IPS DF 4.7 (cell line): ENCODE data around the gene HLA-DQA1.
"Not testable (repeated sequence)": the region's sequence is repeated elsewhere in the genome, so short reads cannot be mapped to it uniquely, and the experiment has no call there.

Source experiments
- DNase-seq: peaks from one replicate; pipeline ENCODE4 v3.0.0-alpha.2; 2013; ENCODE audit warnings: low spot score; ENCODE audit errors: extremely low read depth

The HLA-DQA1 gene

GRCh38 chr6:32637219-32637880, at the start of gene HLA-DQA1:
Gene HLA-DQA1 (plus strand): TSS chr6:32637406. CDS start chr6:32637459, 53 bp downstream.
- no peak for DNase-seq

DNA sequence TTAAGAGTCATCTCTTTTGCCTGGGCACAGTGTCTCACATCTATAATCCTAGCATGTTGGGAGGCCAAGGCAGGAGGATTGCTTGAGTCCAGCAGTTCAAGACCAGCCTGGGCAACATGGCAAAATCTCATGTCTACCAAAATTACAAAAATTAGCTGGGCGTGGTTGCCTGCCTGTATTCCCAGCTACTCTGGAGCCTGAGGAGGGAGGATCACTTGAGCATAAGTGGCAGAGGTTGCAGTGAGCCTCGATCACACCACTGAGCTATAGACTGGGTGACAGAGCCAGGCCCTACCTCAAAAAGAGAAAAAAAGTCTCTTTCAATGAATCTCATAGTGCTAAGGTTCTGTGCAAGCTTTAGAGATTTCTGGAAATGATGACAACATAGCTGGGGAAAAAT, 49.0 kb upstream of the HLA-DQA1 start:
- DNase-seq: no peak

- DNase-seq: no peak
These were observed 47.4 kb upstream of the HLA-DQA1 start, which contains the start of gene HLA-DRB1 for GRCh38 chr6:32589596-32590449. Gene HLA-DRB1 (minus strand): TSS chr6:32589848. CDS start chr6:32589742, 106 bp downstream.

DNA sequence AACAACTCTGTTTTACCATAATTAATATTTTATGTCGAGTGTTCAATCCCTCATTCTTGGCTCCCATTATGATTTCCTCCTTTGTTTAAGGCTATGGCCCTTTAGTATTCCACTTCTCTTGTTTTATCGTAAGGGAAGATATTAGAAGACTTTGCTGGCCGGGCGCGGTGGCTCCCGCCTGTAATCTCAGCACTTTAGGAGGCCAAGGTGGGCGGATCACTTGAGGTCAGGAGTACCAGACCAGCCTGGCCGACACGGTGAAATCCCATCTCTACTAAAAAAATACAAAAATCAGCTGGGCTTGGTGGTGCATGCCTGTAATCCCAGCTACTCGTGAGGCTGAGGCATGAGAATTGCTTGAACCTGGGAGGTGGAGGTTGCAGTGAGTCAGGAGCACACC, 46.5 kb upstream of the HLA-DQA1 start:
- not testable (repeated sequence) for DNase-seq

DNA sequence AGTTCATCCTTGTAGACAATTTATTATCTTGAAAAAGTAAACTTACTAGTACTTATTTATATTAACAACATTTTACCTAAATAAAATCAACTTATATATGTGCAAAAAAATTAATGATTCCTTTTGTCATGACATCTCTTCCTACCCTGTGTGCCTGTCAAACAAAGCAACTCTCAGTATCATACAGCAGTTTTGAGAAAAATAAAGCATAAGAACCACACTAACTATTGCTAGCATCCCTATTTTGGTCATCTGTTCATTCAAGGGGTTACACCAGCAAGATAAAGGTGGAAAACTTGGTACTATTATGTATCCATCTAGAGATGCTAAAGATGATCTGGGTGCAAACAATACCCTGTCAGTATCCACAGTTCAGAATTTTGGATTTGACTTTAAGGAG, 40.2 kb upstream of the HLA-DQA1 start:
- DNase-seq: no peak

DNA sequence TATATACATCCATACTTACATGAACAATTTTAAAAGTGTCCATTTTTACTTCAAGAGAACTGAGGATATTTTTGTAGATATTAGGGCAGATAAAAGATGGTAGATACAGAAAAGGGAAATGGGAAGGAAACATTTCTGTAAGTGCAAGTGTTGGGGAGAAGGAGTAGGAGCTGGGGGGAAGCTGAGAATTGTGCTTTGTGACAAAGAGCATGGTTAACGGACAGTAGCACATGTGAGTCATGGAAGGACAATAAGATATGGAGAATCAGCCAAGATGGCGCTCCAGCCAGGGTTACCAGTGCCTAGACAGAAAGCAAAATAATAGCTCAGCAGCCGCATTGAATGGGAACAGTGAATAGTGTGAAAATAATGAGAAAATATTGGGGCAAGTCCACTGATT, 34.8 kb upstream of the HLA-DQA1 start:
- no peak for DNase-seq

DNA sequence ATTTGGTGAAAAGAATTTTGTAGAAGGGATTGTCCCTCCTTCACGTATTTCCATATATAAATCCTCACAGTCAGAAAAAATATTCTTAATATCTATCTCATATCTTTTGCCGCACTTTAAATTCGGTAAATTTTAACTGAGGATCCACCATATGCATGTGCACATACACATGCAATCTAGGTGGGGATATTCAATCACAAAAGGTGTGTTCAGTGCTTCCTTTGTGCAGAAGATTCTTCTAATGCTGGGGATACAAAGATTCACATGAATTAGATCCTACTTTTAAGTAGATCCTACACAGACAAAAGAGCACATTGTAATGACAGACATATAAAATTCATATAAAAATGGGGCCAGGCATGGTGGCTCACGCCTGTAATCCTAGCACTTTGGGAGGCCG, 34.0 kb upstream of the HLA-DQA1 start:
- no peak for DNase-seq

DNA sequence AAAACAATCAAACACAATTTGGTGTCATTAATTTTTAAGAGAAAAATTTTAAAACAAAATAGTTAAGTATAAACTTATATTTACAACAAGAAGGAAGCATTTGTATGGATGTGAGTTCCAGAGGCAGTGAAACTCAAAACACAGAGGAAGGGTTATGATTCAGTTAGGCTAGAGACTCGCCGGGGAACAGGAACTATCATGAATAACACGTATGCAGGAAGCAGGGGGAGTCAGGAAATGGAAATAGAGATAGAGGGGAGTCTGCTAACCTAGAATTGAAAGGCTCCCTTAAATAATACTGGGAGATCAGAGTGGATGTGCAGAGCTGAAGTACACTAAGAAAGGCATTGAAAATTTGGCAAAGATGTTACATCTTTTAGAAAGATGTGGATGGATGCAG, 33.3 kb upstream of the HLA-DQA1 start:
- DNase-seq: no peak

- no peak for DNase-seq
These were observed 32.8 kb upstream of the HLA-DQA1 start for GRCh38 chr6:32604434-32604877.

DNA sequence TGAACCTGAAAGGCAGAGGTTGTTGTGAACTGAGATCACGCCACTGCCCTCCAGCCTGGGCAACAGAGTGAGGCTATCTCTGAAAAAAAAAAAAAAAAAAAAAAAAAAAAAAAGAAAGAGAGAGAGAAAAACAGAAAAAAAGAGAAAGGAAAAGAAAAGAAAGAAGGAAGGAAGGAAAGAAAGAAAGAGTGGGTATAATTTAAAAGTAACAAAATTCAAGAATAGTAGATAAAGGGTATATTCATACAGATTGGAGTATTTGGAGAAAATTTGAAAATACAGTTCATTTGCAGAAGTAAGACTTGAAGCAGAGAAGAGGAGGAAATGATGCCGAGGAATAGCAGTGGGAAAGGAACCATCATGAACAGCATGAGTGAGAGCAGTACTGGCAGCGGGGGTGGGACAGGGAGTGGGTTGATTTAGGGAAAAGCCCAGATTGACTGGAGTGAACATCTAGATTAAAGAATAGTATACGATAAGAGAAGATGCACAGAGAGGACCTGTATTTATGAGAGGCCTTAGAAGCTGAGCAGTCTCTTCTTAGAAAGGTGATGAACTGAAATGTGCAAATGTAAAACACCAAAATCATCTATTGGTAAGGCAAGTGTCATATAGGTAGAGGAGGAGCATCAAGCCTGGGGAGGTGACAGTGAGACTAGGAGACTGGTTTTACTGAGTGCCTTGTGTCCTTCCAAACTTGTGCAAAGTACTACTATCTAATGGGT, 29.8 kb upstream of the HLA-DQA1 start:
- DNase-seq: no peak

- no peak for DNase-seq
These were observed 29.3 kb upstream of the HLA-DQA1 start for GRCh38 chr6:32607988-32608298.

- DNase-seq: no peak
These were observed 28.8 kb upstream of the HLA-DQA1 start for GRCh38 chr6:32608362-32608761.

DNA sequence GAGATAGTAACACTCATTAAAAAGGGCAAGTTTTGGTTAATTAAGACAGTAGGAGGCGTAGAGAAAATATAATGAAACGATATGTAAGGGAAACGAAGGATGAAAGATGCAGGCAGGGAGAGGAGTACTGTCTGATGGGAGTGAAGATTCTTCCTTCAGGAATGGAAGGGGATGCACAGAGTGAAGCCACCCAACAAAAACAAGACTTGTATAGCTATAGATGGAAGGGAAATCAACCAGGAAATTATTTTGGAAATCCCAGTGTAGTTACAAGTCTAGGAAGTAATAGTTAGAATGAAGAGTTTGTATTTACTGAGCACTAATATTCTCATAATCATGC, 27.8 kb upstream of the HLA-DQA1 start:
- no peak for DNase-seq

DNA sequence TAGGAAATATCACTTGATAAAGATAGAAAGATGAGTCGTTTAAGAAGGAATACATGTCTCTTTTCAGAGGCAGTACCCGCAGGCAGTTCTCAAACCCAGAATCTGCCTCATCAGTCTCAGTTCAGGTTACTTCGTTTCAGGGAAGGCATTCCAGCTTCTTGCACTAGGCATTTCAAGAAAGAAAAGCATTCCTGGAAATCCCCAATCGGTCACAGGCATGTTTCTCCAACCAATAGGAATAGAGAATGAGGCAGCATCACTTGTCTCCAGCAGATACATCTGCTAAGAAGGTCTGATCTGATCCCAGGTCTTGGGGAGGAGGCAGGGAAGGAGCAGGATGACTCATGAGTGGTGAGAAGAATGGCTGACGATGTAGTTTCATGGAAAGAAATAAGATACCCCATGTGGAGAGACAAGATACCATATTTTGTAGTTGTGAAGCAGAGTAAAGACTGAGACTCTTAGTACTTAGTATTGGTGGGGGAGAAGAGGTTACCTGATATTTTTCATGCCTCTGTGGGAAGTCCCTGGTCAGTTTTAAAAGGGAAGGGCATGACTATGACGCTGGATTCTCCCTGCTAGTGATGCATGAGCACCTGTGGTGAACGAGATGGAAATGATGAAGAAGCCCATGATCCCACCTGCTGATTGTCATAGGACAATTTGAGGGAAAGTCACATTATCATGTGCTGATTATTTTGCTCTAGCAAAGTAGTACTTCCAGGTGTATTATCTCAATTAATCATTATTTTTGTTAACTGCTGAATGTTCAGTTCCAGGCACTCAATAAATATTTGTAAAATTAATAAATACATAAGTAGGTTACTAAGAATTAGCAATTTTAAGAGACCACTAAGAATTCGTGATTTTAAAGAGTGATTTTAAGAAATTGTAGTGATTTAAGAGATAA, 27.2 kb upstream of the HLA-DQA1 start:
- peak; percentile 97 for DNase-seq

GRCh38 chr6:32610682-32611296, 26.4 kb upstream of the HLA-DQA1 start:
- no peak for DNase-seq

DNA sequence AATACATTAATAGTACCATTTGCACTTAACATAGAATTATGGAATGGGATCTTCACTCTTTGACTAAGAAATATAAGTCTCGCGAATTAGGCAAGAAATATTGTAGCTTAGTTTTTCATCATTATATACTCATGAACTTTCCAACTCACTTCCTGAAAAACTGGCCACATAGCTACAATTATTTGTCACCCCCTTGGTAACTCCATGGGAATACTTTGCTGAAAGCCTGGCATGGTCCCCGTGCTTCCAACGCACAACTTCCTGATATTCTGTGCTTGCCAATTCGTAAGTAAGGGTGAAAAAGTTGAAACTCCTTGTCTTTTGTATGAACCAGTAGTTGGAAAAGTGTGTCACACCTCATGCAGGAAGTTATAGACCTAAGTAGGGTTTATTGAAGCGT, 23.7 kb upstream of the HLA-DQA1 start:
- DNase-seq: no peak

DNA sequence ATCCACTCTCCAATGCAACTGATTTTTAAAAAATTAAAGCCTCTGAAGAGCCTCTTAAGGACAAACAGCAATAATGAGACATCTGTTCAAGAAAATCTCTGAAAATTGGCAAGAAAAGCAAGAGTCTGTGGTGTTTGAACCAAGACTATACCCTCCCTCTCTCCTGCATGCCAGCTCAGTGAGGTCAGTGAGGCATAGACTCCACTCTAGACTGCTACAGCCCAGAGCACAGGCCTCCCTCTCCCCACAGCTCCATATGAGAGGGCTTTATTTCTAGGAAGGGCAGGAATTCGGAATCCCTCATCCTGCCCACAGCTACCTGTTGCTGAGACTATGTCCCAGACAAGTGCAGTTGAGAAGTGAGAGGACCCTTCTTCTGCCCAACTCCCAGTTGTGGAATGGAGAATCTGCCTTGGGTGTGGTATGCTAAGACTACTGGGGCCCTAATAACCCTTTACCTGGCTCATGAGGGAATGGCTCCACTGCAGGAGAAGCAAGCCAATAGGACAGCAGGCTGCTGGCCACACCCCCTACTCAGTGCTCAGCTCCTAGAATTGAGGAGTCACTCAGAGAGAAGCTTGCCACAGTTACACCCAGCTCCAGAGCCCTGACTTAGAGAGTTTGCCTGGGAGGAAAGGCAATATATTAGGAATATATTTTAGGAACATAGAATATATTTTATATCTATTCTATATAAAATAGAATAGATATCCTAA, 22.7 kb upstream of the HLA-DQA1 start:
- DNase-seq: no peak

GRCh38 chr6:32615885-32616532, 21.2 kb upstream of the HLA-DQA1 start:
- no peak for DNase-seq

GRCh38 chr6:32617751-32618150, 19.5 kb upstream of the HLA-DQA1 start:
- DNase-seq: no peak

- no peak for DNase-seq
These were observed 15.8 kb upstream of the HLA-DQA1 start for GRCh38 chr6:32621372-32621771.
